Activated CD8-positive, alpha-beta memory T cell treated with anti-CD3 and anti-CD28 coated beads for 24 hours (primary cell): ENCODE data around the gene MTMR4.
A peak's percentile ranks its signal among the peaks of the same experiment; 100 is the strongest.
"Not testable (repeated sequence)": the region's sequence is repeated elsewhere in the genome, so short reads cannot be mapped to it uniquely, and the experiment has no call there.

Source experiments
- DNase-seq: peaks from one replicate; pipeline ENCODE4 v3.0.0-alpha.2; 2020

Gene MTMR4

GRCh38 chr17:58521680-58522079, 7.2 kb upstream of the MTMR4 start:
- DNase-seq = no peak

DNA sequence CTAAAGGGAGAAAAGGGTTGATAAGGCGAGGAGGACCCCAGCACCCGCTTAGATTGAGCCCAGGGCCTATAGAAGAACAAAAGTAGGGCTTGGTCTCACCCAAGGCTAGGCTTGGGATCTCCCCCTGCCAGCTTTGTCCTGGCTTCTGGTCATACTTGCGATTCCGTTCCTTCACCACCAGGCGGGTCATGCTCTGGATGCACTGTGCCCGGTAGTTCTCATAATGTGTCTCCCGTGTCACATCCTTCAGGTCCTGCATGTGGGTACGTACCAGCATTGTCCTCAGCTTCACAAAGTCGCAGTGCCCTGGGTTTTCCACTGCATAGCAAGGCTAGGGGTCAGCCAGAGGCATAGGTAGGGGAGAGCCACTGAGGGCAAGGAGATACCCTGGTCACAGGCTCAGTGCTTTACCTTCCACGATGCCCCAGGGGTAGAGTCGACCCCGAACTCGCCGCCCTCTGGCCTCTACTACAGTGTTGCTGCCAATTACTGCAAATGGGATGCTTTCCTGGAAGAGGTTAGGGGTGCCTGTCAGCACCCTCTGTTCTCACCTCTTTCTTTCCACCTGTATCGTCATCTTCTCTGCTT, 6.5 kb upstream of the MTMR4 start:
- no peak for DNase-seq

GRCh38 chr17:58517928-58518609, 3.6 kb upstream of the MTMR4 start:
- DNase-seq = peak; percentile 98

- DNase-seq = no peak
Measured at GRCh38 chr17:58517378-58517927, 3.0 kb upstream of the MTMR4 start.

- DNase-seq = no peak
Measured at GRCh38 chr17:58516644-58517377, 2.4 kb upstream of the MTMR4 start.

DNA sequence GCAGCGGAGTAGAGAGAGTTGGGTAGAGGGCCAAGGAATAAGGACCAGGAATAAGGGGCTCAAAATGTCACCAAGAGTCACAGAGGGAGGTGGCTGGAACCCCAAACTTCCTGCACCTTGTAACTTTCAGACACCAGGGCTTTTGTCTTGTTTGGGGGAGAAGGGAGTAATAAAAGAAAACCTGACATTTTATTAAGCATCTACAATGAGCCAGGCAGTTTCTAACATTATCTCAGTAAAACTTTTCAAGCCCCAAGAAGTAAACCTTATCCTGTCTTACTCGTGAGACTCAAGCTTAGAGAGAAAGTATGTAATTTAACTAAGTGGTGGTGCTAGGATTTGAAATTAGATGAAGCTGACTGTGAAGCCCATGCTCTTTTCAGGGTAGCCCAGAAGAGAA, 848 bp upstream of the MTMR4 start:
- no peak for DNase-seq

DNA sequence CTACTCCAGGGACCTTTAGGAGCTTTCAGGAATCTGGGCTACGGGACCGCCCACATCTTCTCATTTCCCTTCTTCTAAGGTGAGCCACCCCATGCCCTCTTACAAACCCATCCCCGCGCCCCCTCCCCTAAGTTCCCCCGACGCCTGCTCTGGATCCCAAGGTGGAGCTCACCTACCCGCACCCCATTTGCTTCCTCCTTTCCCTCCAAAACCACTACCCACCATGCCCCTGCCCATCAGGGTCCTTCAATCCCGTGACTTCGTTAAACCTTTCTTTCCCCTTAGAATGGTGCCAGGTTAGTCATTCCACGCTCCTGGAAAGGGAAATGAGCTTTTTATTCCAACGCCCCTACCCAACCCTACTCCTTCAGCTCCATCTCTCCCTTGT, 326 bp upstream of the MTMR4 start:
- DNase-seq = no peak

DNA sequence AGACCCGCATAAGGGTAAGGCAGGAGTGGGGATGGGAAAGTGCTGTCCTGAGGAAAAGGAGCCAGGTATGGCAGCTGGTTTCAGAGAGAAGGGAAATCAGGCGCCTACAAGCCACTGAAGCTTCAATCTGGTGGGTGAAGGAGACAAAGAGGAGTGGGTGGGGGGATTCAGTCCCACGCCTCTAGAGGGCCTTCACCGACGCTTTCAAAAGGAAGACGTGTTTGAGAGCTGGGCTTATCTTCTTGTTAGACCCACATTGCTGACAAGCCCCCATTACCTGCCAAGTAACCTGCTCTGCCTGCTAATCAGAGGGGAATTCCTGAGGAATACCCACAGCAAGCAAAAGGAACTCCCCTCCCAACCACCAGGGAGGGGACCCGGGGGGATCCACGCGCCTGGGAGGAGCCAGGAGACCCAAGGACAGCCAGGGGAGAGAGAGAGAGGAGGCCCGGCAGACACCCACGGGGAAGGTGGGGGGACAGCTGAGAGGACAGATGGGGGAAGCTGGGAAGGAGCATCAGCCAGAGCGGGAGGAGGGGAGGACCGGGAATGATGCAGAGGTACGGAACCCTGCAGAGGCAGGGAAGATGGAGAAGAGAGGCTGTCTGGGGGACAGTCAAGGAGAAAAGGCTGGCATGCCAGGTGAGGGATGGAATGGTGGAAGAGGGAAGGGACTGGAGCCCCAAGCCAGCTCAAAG, 1.0 kb downstream of the MTMR4 start:
- DNase-seq = peak; percentile 73

GRCh38 chr17:58510075-58510474, 4.4 kb downstream of the MTMR4 start:
- no peak for DNase-seq

- no peak for DNase-seq
Measured at GRCh38 chr17:58508341-58509067, 5.9 kb downstream of the MTMR4 start.

DNA sequence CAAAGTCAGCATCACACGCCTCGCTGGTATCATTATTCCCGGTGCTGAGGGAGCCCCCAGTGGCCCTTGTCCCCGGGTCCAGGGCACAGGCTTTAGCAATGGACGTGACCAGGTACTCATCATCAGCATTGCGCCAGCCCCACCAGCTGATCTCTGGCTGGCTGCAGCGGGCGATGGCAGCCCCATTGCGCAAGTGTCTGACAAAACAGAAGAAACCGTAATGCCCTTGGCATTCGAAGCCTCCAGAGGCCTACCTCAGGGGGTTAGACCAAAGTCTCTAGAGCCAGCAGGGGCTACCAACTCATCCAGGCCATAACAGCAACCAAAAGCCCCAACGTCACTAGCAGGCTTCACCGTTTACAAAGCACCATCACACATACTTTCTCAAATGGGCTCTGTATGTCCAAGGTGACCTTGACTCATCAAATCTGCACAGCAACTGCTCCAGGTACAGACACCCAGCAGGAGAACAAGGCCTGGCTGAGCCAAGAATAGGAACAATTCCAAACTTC, 7.3 kb downstream of the MTMR4 start:
- no peak for DNase-seq

DNA sequence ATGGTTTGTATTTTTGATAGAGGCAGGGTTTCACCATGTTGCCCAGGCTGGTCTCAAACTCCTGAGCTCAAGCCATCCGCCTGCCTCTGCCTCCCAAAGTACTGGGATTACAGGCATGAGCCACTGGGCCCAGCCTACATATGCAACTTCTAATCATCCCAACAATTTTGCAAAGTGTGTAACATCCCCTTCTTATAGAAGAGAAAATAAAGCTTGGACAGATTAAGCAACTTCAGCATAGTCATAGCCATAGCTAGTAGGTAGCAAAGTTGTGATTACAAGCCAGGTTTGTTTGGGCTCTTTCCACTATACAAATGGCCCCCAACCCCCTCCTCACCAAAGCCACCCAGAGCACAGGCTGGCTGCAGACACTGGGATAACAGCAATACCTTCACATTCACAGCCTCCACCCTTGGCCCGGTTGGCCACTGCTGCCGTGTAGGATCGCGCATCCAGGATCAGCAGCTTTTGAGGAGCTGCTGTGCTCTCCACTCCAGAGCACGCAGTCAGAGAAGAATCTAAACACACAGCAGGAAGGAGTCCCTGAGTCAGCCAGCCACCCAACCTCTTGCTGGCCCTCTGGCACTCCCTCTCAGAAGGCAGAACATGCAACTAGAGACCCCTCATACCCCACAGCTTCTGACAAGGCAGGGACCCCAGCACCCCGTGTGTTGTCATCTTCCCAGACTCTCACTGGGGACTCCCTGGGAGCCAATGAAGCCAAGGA, 7.9 kb downstream of the MTMR4 start:
- DNase-seq = no peak

GRCh38 chr17:58504826-58505351, 9.5 kb downstream of the MTMR4 start:
- no peak for DNase-seq

GRCh38 chr17:58503866-58504265, 10.6 kb downstream of the MTMR4 start:
- DNase-seq = no peak

DNA sequence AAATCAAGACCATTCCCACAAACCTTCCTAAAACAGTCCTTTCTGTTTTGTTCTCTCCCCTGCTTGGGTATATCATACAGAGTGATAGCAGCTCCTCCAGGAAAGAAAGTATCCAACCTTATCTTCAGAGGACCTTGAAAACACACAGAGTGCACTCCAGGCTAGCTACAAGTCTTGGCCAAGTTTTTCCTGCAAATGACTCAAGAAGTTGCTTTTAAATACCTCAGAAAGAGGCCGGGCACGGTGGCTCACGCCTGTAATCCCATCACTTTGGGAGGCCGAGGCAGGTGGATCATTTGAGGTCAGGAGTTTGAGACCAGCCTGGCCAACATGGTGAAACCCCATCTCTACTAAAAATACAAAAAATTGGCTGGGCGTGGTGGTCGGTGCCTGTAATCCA, 11.3 kb downstream of the MTMR4 start:
- DNase-seq = not testable (repeated sequence)

GRCh38 chr17:58501451-58501850, 13.0 kb downstream of the MTMR4 start:
- no peak for DNase-seq

DNA sequence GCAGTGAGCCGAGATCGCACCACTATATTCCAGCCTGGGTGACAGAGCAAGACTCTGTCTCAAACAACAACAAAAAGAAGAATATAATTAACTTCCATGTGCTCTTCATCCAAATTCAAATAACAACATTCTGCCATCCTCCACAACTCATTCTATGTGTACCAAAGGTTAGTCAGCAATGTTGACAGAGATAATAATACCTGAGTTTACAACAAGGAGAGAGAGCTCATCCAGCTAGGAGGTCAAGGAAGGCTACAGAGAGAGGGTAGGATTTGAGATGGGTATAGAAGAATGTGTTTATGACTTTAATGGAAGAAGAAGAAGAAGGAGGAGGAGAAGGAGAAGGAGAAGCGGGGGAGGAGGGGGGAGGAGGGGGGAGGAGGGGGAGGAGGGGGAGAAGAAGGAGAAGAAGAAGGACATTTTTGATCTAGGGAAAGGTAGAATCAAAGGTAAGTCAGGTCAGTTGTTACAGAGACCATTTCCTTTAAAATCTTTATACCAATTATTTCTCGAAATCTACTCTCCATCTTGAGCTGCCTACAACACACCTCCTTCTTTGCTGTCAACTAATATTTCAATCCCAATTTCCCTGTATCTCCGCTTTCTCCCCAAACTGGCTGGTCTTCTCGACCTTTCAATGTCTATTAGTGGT, 16.1 kb downstream of the MTMR4 start:
- DNase-seq = no peak

DNA sequence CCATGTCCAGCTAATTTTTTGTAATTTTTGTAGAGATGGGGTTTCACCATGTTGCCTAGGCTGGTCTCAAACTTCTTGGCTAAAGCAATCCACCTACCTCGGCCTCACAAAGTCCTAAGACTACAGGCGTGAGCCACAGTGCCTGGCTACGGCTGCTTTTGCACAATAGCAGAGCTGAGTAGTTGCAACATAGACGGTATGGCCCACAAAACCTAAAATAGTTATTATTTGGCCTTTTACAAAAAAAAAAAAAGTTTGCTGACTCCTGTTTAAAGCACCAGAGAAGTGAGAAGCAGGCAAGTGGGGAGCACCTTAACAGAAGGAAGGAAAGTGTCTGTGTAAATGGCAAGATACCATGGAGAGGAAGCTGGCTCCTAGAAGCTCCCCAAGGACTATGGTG, 20.9 kb downstream of the MTMR4 start:
- DNase-seq = no peak

DNA sequence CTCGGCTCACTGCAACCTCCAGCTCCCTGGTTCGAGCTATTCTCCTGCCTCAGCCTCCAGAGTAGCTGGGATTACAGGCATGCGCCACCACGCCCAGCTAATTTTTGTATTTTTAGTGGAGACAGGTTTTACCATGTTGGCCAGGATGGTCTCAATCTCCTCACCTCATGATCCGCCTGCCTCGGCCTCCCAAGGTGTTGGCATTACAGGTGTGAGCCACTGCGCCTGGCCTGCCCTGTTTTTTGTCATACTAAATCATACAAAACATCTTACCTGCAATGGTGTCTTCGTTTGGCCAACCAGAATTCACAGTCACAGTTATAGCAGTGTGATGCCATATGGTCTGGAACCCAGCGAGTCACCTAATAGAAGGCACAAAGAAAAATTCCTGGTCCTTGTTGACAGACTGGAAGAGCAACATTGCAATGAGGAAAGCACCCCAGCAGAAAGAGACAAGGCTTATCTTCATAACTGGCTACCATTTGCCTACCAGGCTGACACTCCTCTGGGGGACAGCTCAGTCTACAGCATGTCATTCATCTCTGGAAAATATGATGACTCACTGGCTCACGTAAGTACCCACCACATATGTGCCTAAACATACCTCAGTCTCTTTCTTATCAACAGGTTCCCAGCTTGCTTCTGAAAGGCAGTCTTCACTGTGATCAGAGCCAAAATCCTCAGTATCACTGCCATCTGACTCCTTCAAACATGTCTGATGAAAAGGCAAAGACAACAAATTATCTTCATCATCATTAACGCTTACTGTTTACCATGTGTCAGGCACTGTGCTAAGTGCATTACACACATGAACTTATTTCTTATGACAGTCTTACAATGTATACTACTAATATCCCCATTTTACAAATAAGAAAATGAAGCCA, 22.0 kb downstream of the MTMR4 start:
- no peak for DNase-seq

GRCh38 chr17:58491510-58492045, 22.9 kb downstream of the MTMR4 start:
- DNase-seq = no peak
